Endodermal cell (in vitro differentiated cells): Measurements from ENCODE around the gene PTPRN2. TPM values are rescaled to one million over a fixed set of nuclear protein-coding genes. Genes with fewer than 3 reads are reported as not detected.
A peak's percentile ranks its signal among the peaks of the same experiment; 100 is the strongest.
"Not testable (repeated sequence)": the region's sequence is repeated elsewhere in the genome, so short reads cannot be mapped to it uniquely, and the experiment has no call there.

ENCODE experiments used
- DNase-seq: peaks from one replicate; pipeline ENCODE4 v3.0.0-alpha.2; 2017
- H3K27ac ChIP-seq: 2 replicates; pipeline ENCODE4 v1.5.1; 2013; ENCODE audit warnings: mild to moderate bottlenecking, low read depth, low read length, moderate library complexity
- H3K27me3 ChIP-seq: 2 replicates; pipeline ENCODE4 v1.6.1; 2013; ENCODE audit warnings: mild to moderate bottlenecking, low read length, moderate library complexity; ENCODE audit not compliant: insufficient read depth, control insufficient read depth, poor library complexity, severe bottlenecking
- H3K36me3 ChIP-seq: 2 replicates; pipeline ENCODE4 v1.7.0; 2013; ENCODE audit warnings: mild to moderate bottlenecking, low read length, moderate library complexity; ENCODE audit not compliant: control insufficient read depth, insufficient read depth
- H3K4me1 ChIP-seq: one replicate; pipeline ENCODE4 v1.7.0; 2013; ENCODE audit warnings: low read length; ENCODE audit not compliant: control insufficient read depth, insufficient read depth
- H3K4me3 ChIP-seq: 2 replicates; pipeline ENCODE4 v1.5.1; 2013; ENCODE audit warnings: mild to moderate bottlenecking, low read length, moderate library complexity
- H3K9ac ChIP-seq: 2 replicates; pipeline ENCODE4 v1.6.1; 2013; ENCODE audit warnings: mild to moderate bottlenecking, low read length, moderate library complexity; ENCODE audit not compliant: poor library complexity, severe bottlenecking; ENCODE audit errors: extremely low read depth
- H3K9me3 ChIP-seq: 2 replicates; pipeline ENCODE4 v1.6.1; 2013; ENCODE audit warnings: mild to moderate bottlenecking, low read length, moderate library complexity; ENCODE audit not compliant: control insufficient read depth
- H3K27ac Mint-ChIP-seq: 2 replicates; pipeline ENCODE4 v1.8.0; 2020; ENCODE audit warnings: mixed read lengths
- H3K27me3 Mint-ChIP-seq: 2 replicates; pipeline ENCODE4 v1.8.0; 2021; ENCODE audit warnings: mild to moderate bottlenecking, mixed read lengths; ENCODE audit not compliant: insufficient read depth
- H3K36me3 Mint-ChIP-seq: 2 replicates; pipeline ENCODE4 v1.8.0; 2020; ENCODE audit warnings: low read depth, mixed read lengths
- H3K4me1 Mint-ChIP-seq: 2 replicates; pipeline ENCODE4 v1.8.0; 2020; ENCODE audit warnings: mixed read lengths
- H3K4me3 Mint-ChIP-seq: 2 replicates; pipeline ENCODE4 v1.8.0; 2020; ENCODE audit warnings: mild to moderate bottlenecking, moderate library complexity, mixed read lengths
- H3K9me3 Mint-ChIP-seq: 2 replicates; pipeline ENCODE4 v1.8.0; 2020; ENCODE audit warnings: mild to moderate bottlenecking, mixed read lengths
- CTCF ChIP-seq: fragments of 200-600 bp; sonication (generic); conservative IDR thresholded peaks from 2 replicates; pipeline ENCODE4 v1.5.0; 2021; ENCODE audit warnings: antibody characterized with exemption, mild to moderate bottlenecking
- WGBS, 2 experiments: methylation state at CpG; one replicate each; pipeline versions ENCODE4 v1.1.5 to v1.1.7; 2013; ENCODE audit warnings: missing lambda C conversion rate in 2 of 2, mixed read lengths in 1 of 2; ENCODE audit not compliant: insufficient coverage in 1 of 2, insufficient read length in 1 of 2; 5-methylcytosine and 5-hydroxymethylcytosine counted together
- total RNA-seq, 2 donors: library from RNA; stranded (reverse); fragmentation: NEBNext Ultra II Directional in 1 of 2; extraction: Animal tissue kit (Norgen Biotek cat#: 25700) in 1 of 2; gene quantifications; 2 replicates in 1 of 2; 3 replicates in 1 of 2; pipeline ENCODE4 v1.2.1, GENCODE V29; 2021

Gene PTPRN2
- total RNA-seq, 2 donors from 2014 or later: 0.69 to 1.2 TPM

GRCh38 chr7:157565201-157565626 is 1022.4 kb downstream of the PTPRN2 start:
- no peak overlapping the region for H3K4me3 ChIP-seq
- no peaks in the 10 kb centered on the region for H3K27me3 ChIP-seq
- Mint-ChIP-seq H3K36me3 (no peaks in the 10 kb centered on the region), H3K9me3 (no peaks in the 10 kb centered on the region), H3K27me3 (no peaks in the 10 kb centered on the region), H3K4me3 (no peak overlapping the region), H3K27ac (no peak overlapping the region), H3K4me1 (no peaks in the 10 kb centered on the region)
- no peak for DNase-seq
- H3K4me1 ChIP-seq: no peaks in the 10 kb centered on the region
- peaks cover 70% of the 10 kb centered on the region for H3K9me3 ChIP-seq
- H3K27ac ChIP-seq: no peak overlapping the region
- WGBS, 2 experiments: 79 to 86% methylated on average over 5 to 11 of the region's 11 CpGs
- TF ChIP-seq CTCF: no peak
- H3K36me3 ChIP-seq: no peaks in the 10 kb centered on the region
- H3K9ac ChIP-seq: no peak overlapping the region

GRCh38 chr7:157564517-157565177 is 1023.0 kb downstream of the PTPRN2 start:
- Histone ChIP-seq H3K4me3 (peak overlapping the region; percentile 35), H3K27me3 (no peaks in the 10 kb centered on the region), H3K9ac (no peak overlapping the region), H3K9me3 (peaks cover 64% of the 10 kb centered on the region), H3K36me3 (no peaks in the 10 kb centered on the region), H3K27ac (no peak overlapping the region), H3K4me1 (no peaks in the 10 kb centered on the region)
- Mint-ChIP-seq H3K36me3 (no peaks in the 10 kb centered on the region), H3K4me3 (no peak overlapping the region), H3K9me3 (no peaks in the 10 kb centered on the region), H3K27ac (no peak overlapping the region), H3K27me3 (no peaks in the 10 kb centered on the region), H3K4me1 (no peaks in the 10 kb centered on the region)
- DNase-seq: no peak
- no peak for TF ChIP-seq CTCF
- 87 to 94% methylated on average over 16 to 18 of the region's 18 CpGs for WGBS, 2 experiments

GRCh38 chr7:157563467-157564135 is 1024.0 kb downstream of the PTPRN2 start:
- H3K27ac Mint-ChIP-seq, H3K27me3 ChIP-seq, H3K36me3 Mint-ChIP-seq, H3K4me3 Mint-ChIP-seq, H3K9me3 Mint-ChIP-seq, H3K4me1 Mint-ChIP-seq, H3K36me3 ChIP-seq, H3K9ac ChIP-seq, H3K27ac ChIP-seq, DNase-seq, H3K27me3 Mint-ChIP-seq, H3K4me1 ChIP-seq, H3K4me3 ChIP-seq: not testable (repeated sequence)
- peaks cover 55% of the 10 kb centered on the region for H3K9me3 ChIP-seq
- 74% methylated on average over 14 of the region's 20 CpGs; no CpG with 5 or more reads in 1 of the 2 experiments for WGBS, 2 experiments

- H3K36me3 Mint-ChIP-seq, H3K27me3 Mint-ChIP-seq, H3K4me1 Mint-ChIP-seq, H3K27me3 ChIP-seq, H3K36me3 ChIP-seq, H3K4me3 Mint-ChIP-seq, H3K27ac ChIP-seq, H3K27ac Mint-ChIP-seq, H3K9me3 Mint-ChIP-seq, H3K4me1 ChIP-seq, H3K9ac ChIP-seq, DNase-seq: not testable (repeated sequence)
- H3K4me3 ChIP-seq: peak overlapping the region; percentile 29
- 93 to 99% methylated on average over 16 to 37 of the region's 44 CpGs for WGBS, 2 experiments
- H3K9me3 ChIP-seq: peaks cover 48% of the 10 kb centered on the region
Measured at GRCh38 chr7:157562522-157563398, 1024.9 kb downstream of the PTPRN2 start.
